NCI-H1417 treated with DMSO at 0.1 percent for 48 hours (cell line): ENCODE measurements around the gene ETF1.
"Not testable (repeated sequence)": the region's sequence is repeated elsewhere in the genome, so short reads cannot be mapped to it uniquely, and the experiment has no call there.

Experiments used
- DNase-seq: peaks from one replicate; lab custom pipeline; 2025; lab: John Stamatoyannopoulos, UW

Gene ETF1

GRCh38 chr5:138490648-138491283 lies 52.3 kb downstream of the ETF1 start:
- no peak for DNase-seq

DNA sequence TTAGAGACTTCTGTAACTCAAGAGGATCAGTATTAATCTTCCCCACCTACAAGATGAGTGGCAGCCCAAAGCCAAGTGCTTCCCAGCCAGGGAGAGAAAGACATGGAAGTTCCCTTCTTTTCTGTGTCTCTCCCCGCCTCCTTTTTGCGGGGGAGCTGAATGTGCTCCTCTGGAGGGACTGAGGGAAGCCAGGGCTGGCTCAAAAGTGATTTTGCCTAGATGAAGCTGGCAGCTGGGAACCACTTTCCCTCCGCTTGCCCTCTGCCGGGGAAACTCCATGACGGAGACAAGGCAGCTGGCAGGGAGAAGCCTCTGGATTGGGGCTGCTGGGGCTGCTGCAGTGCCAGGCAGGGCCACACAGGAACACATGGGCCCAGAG lies 53.4 kb downstream of the ETF1 start:
- no peak for DNase-seq

DNA sequence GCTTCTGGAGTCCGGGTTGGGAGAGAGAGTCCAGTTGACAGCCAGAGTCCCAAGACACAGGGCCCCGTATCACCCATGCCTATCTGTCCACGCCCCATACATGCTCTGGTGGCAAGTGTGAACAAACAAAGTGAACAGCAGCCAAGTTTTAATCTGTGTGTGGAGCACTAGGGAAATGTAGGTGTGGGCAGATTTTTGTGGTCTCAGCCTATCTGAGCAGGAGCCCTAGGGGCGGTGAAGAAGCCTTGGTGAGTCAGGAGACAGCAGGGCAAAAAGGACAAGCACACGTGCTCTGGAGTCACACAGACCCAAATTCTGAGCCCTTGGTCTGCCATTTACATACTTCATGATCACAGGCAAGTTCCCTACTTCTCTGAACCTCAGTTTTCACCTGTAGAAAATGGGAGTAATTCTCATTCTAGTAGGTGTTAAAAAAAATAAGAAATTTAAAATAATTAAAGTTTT lies 54.5 kb downstream of the ETF1 start:
- DNase-seq = no peak

DNA sequence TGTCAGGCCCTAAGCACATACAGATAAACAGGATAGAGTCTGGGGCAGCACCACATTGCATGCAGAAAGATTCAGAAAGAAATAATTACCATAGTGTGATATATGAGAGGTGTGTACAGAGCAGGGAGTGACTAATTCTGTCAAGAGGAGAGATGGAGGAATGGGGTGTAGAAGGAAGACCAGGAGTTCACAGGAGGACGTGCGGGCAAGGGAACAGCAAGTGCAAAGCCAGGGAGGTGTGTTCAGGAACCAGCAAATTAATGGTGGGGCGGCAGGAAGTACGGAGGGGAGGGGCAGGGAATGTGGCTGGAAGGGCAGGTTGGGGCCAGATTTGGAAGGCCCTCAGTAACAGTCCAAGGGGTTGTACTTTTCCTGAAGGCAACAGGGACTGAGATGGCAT lies 60.4 kb downstream of the ETF1 start:
- DNase-seq = no peak

- no peak for DNase-seq
Measured at GRCh38 chr5:138476918-138477317, 66.1 kb downstream of the ETF1 start.

GRCh38 chr5:138473151-138473550 lies 69.9 kb downstream of the ETF1 start:
- DNase-seq = not testable (repeated sequence)

DNA sequence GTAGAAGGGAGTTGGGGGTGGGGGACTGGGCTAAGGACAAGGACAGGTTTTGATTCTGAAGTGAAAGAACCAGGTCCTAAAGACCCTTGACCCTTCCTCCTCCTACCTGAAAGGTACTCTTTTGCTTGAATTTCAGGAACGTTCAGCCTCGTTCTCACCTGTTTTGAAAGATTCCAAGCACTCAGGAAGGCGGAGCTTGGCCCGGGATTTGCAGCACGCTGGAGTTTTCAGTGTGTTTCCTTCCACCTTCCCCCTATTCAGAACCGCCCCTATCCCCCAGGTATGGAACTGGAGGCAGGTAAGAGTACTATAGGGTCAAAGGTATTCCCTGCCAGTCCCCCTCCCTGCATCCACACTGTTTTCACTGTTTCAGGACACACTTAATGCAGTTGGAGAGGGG lies 70.7 kb downstream of the ETF1 start:
- no peak for DNase-seq

- no peak for DNase-seq
Measured at GRCh38 chr5:138471052-138471361, 72.0 kb downstream of the ETF1 start.

- DNase-seq = no peak
Measured at GRCh38 chr5:138470322-138471051, 72.5 kb downstream of the ETF1 start.

DNA sequence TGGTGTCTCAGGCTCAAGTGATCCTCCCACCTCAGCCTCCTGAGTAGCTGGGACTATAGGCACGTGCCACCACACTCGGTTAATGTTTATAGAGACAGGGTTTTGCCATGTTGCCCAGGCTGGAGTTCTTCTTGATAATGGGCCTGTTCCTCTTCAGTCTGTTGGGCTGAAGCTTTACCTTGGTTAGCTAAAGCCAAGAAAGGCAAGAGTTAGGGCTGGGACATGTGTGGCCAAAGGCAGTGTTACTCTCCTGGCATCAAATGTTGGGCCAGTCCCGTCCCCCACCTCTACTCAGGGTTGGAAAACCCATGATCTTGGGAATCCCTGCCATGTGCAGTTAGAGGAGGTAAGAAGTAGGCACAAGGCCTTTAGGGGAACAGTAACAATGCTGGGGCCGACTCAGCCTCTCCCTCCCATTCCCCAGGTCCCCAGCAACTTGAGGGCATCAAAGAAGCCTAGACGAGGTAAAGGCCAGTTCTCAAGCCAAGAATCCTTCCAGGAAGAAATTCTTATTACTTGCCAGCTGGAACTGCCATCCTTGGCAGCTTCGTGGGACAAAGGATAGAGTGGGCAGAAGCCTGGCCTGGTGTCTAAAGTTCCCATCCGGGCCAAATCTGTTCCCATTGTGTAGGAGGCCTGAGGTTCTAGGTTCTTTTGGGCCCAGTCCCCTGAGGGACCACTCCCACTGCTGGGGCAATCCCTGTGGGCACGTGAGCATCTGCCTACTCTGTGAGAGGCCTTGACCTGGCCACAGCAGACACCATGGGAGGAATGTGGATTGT lies 73.3 kb downstream of the ETF1 start:
- DNase-seq = no peak

GRCh38 chr5:138468966-138469539 lies 74.0 kb downstream of the ETF1 start:
- DNase-seq = no peak

DNA sequence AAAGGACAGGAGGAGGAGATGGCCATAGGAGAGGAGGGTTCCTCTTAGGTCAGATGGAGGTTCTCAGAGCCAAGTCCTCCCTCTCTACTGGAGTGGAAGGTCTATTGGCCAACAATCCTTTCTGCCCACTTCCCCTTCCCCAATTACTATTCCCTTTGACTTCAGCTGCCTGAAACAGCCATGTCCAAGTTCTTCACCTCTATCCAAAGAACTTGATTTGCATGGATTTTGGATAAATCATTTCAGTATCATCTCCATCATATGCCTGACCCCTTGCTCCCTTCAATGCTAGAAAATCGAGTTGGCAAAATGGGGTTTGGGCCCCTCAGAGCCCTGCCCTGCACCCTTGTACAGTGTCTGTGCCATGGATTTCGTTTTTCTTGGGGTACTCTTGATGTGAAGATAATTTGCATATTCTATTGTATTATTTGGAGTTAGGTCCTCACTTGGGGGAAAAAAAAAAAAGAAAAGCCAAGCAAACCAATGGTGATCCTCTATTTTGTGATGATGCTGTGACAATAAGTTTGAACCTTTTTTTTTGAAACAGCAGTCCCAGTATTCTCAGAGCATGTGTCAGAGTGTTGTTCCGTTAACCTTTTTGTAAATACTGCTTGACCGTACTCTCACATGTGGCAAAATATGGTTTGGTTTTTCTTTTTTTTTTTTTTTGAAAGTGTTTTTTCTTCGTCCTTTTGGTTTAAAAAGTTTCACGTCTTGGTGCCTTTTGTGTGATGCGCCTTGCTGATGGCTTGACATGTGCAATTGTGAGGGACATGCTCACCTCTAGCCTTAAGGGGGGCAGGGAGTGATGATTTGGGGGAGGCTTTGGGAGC lies 74.7 kb downstream of the ETF1 start:
- DNase-seq = no peak

- no peak for DNase-seq
Measured at GRCh38 chr5:138467711-138468132, 75.3 kb downstream of the ETF1 start.

GRCh38 chr5:138466900-138467710 lies 75.9 kb downstream of the ETF1 start:
- DNase-seq = no peak

GRCh38 chr5:138466125-138466899 lies 76.7 kb downstream of the ETF1 start:
- DNase-seq = no peak

DNA sequence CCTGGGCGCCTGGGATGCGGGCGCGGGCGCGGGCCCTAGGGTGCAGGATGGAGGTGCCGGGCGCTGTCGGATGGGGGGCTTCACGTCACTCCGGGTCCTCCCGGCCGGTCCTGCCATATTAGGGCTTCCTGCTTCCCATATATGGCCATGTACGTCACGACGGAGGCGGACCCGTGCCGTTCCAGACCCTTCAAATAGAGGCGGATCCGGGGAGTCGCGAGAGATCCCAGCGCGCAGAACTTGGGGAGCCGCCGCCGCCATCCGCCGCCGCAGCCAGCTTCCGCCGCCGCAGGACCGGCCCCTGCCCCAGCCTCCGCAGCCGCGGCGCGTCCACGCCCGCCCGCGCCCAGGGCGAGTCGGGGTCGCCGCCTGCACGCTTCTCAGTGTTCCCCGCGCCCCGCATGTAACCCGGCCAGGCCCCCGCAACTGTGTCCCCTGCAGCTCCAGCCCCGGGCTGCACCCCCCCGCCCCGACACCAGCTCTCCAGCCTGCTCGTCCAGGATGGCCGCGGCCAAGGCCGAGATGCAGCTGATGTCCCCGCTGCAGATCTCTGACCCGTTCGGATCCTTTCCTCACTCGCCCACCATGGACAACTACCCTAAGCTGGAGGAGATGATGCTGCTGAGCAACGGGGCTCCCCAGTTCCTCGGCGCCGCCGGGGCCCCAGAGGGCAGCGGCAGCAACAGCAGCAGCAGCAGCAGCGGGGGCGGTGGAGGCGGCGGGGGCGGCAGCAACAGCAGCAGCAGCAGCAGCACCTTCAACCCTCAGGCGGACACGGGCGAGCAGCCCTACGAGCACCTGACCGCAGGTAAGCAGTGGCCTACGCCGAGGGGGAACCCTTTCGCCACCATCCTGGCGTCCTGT lies 77.5 kb downstream of the ETF1 start, which contains the start of gene EGR1:
EGR1 (plus strand) TSS at position 219 of the 864 bp plus-strand sequence; CDS start at position 502, 283 bp downstream.
- DNase-seq = peak; percentile 68

DNA sequence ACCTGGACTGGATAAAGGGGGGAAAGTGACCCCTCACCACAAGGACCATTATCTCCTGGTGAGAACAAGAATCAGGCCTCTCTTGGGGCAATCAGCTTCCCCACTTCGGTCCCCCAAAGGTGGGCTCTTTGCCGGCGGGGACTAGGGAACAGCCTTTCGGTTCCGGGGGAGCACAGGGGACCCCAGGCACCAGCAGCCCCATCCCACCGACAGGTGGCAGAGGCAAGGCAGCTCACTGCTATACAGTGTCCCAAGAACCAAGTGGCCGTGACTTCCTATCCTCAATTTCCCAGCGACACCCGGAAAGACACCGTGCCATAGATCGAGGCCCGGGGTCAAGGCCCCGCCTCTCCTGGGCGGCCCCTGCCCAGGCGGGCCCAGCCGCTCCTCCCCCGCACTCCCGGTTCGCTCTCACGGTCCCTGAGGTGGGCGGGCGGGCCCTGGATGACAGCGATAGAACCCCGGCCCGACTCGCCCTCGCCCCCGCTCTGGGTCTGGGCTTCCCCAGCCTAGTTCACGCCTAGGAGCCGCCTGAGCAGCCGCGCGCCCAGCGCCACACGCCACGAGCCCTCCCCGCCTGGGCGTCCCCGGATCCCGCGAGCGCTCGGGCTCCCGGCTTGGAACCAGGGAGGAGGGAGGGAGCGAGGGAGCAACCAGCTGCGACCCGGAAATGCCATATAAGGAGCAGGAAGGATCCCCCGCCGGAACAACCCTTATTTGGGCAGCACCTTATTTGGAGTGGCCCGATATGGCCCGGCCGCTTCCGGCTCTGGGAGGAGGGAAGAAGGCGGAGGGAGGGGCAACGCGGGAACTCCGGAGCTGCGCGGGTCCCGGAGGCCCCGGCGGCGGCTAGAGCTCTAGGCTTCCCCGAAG lies 78.4 kb downstream of the ETF1 start:
- DNase-seq = peak; percentile 69

GRCh38 chr5:138464008-138464387 lies 79.0 kb downstream of the ETF1 start:
- peak; percentile 38 for DNase-seq
